HG03066 (cell line): ENCODE results near the gene PPP1R1C.

Experiments used
- ATAC-seq: cut with Tn5 transposase; IDR thresholded peaks from one replicate; pipeline ENCODE4 v1.9.1; 2021; ENCODE audit warnings: low read depth; ENCODE audit not compliant: unreplicated experiment

Gene PPP1R1C

GRCh38 chr2:181970160-181970794 is 15.4 kb upstream of the PPP1R1C start:
- ATAC-seq = no peak

- no peak for ATAC-seq
Observed at GRCh38 chr2:181971032-181971431, 14.6 kb upstream of the PPP1R1C start.

- no peak for ATAC-seq
Observed at GRCh38 chr2:181972431-181973170, 13.1 kb upstream of the PPP1R1C start.

GRCh38 chr2:181973171-181973783 is 12.4 kb upstream of the PPP1R1C start:
- no peak for ATAC-seq

GRCh38 chr2:181977661-181978350 is 7.8 kb upstream of the PPP1R1C start:
- no peak for ATAC-seq

- ATAC-seq = no peak
Observed at GRCh38 chr2:181978351-181979150, 7.1 kb upstream of the PPP1R1C start.

- ATAC-seq = no peak
Observed at GRCh38 chr2:181984060-181984459, 1.6 kb upstream of the PPP1R1C start.

GRCh38 chr2:181984814-181985631 is 630 bp upstream of the PPP1R1C start:
- ATAC-seq = no peak

- no peak for ATAC-seq
Observed at GRCh38 chr2:181988154-181988924, 2.7 kb downstream of the PPP1R1C start.

- ATAC-seq = no peak
Observed at GRCh38 chr2:181989099-181989498, 3.4 kb downstream of the PPP1R1C start.

- peak; percentile 98 for ATAC-seq
Observed at GRCh38 chr2:181991171-181991885, 5.7 kb downstream of the PPP1R1C start.

- peak; percentile 71 for ATAC-seq
Observed at GRCh38 chr2:181992776-181993175, 7.1 kb downstream of the PPP1R1C start.

- no peak for ATAC-seq
Observed at GRCh38 chr2:181995289-181995688, 9.6 kb downstream of the PPP1R1C start.

- no peak for ATAC-seq
Observed at GRCh38 chr2:181998041-181998835, 12.6 kb downstream of the PPP1R1C start.

GRCh38 chr2:181998891-181999654 is 13.4 kb downstream of the PPP1R1C start:
- no peak for ATAC-seq

- no peak for ATAC-seq
Observed at GRCh38 chr2:181999911-182000310, 14.3 kb downstream of the PPP1R1C start.
